GM21737 (cell line): Measurements from ENCODE around the gene NKX1-1.

Source experiments
- ATAC-seq: cut with Tn5 transposase; IDR thresholded peaks from one replicate; pipeline ENCODE4 v1.9.1; 2021; ENCODE audit warnings: mild to moderate bottlenecking, moderate library complexity; ENCODE audit not compliant: unreplicated experiment

NKX1-1 gene

DNA sequence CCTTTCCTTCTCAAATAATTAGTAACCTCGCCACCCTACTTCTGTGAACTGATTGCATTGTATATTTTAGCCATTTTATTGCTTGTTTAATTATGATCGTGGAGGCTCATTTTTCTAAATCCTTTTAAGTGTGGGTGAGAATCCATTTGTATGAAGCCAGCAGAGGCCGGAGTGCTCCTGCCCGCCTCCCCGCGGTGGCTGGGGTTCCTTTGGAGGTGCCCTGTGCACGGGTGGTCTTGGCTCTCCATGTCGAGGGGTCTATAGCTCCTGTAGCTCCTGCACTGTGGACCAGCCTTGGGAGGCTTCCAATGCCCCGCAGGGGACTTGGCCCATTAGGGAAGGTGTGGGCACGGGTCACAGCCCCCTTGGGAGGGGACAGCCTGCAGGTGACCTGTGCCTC, 44.2 kb downstream of the NKX1-1 start:
- no peak for ATAC-seq

- no peak for ATAC-seq
These were observed 44.8 kb downstream of the NKX1-1 start for GRCh38 chr4:1361431-1361830.

- ATAC-seq: no peak
These were observed 45.6 kb downstream of the NKX1-1 start for GRCh38 chr4:1360423-1361283.

DNA sequence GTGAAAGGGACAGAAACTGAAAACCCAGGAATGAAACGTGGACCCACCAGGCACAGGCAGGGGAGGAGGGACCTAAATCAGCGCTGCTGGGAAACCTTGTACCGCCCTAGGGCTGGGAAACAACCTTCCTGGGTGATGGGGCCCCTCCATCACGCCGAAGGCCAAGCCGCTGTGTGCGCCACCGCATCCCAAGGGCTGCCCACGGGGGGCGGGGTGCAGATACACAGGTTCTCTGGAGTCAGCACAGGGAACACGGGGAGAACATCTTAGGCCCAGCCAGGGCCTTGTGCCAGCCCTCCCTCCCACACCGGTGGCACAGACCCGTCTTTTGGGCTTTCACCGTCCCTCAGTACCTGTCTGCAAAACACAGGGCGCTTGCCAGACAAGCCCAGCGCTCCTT, 46.3 kb downstream of the NKX1-1 start:
- ATAC-seq: no peak

GRCh38 chr4:1359144-1359501, 47.1 kb downstream of the NKX1-1 start:
- ATAC-seq: no peak

- no peak for ATAC-seq
These were observed 47.7 kb downstream of the NKX1-1 start for GRCh38 chr4:1358421-1359143.

DNA sequence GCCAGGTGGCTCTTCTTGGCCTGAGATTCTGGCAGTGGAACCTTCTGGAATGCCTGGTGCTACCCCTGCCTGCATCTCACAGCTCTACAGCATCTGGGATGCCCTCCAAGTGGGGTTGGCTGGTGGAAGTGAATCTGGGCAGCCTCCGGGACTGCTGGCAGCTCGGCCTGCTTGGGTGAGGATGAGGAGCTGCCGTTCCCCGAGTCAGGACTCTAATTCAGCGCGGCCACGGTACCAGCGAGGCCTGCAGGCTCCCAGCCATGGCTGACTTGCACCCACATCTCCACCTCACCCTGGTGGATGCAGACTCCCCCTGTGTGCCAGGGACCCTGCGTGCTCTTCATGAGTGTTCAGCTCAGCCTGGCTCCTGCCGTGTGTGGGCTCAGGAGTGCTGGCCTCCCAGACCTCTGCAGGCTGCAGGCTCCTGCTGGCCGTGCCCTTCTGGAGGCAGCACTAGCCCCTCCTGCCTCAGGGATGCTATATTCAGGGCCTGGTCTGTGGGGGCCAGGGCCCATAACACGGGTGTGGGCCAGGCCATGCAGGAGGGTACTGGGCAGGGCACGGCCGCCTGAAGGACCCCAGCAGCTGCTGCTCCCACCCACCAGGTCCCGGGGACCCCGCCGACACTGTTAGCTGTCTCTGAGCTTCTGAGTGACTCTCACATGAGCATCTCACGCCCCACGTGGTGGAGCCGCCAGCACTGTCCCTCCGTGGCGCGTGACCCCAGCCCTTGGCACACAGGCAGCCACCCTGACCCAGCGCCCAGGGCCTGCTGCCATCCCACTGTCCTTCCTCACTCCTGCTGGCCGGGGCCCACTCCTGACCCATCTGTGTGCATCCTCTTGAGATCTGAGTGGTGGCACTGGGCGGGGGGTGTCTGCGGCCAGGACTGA, 48.6 kb downstream of the NKX1-1 start:
- ATAC-seq: no peak

GRCh38 chr4:1356181-1356998, 49.9 kb downstream of the NKX1-1 start:
- ATAC-seq: no peak

DNA sequence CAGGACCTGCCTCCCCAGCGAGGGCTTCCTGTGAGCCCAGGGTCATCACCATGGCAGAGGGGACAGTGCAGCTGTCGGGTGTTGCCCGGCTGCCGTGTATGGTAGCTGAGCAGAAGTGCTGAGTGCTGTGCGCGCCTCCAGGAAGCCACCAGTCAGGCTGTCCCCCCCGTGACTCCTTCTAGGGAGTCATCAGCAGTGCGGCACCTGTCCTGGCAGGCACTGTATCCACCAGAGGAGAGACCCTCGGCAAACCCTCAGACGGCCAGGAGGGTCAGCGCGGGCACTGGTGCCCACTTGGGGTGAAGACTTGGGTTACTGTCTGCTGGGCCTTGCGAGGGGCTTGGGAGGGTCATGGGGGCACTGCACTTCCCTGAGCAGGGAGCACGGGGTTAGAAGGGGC, 50.9 kb downstream of the NKX1-1 start:
- ATAC-seq: no peak

GRCh38 chr4:1354983-1355275, 51.3 kb downstream of the NKX1-1 start:
- no peak for ATAC-seq

GRCh38 chr4:1354136-1354982, 51.9 kb downstream of the NKX1-1 start:
- ATAC-seq: no peak

DNA sequence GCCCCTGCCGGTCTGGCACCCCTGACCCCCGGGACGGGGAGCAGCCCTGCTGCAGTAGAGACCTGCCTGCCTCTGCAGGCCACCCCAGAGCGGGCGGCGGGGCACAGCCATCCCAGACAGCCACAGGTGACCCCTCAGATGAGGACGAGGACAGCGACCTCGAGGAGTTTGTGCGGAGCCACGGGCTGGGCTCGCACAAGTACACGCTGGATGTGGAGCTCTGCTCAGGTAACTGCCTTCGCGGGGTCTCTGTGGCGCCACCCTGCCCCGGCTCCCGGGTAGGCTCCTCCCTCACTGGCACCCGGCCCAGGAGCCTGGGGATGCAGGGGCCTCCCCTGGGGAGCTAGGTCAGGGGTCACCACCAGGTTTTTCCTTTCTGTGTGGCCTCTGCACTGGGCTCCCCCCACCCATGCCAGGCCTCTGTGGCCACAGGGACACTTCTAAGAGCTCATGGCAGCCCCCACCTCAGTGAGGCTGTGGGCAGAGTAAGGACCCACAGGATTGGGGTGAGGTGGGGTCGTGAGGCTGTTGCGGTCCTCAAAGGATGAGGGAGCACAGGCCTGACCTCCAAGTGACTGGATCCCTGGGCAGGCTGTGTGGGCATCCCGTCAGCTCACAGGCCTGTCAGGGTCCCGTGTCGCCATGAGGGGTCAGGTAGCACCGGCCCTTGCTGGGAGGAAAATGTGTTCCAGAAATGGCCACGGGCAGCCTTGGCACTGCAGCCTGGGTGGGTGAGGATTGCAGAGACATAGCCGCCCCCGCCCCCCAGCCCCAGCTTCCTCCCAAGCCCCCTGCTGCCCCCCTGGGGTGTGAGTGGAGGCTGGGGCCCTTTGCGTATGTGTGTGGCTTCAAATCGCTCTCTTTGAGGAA, 52.8 kb downstream of the NKX1-1 start:
- no peak for ATAC-seq
